ENCODE measurements around the gene GSTP1.
"Not testable (repeated sequence)": the region's sequence is repeated elsewhere in the genome, so short reads cannot be mapped to it uniquely, and the experiment has no call there.

GSTP1 gene

DNA sequence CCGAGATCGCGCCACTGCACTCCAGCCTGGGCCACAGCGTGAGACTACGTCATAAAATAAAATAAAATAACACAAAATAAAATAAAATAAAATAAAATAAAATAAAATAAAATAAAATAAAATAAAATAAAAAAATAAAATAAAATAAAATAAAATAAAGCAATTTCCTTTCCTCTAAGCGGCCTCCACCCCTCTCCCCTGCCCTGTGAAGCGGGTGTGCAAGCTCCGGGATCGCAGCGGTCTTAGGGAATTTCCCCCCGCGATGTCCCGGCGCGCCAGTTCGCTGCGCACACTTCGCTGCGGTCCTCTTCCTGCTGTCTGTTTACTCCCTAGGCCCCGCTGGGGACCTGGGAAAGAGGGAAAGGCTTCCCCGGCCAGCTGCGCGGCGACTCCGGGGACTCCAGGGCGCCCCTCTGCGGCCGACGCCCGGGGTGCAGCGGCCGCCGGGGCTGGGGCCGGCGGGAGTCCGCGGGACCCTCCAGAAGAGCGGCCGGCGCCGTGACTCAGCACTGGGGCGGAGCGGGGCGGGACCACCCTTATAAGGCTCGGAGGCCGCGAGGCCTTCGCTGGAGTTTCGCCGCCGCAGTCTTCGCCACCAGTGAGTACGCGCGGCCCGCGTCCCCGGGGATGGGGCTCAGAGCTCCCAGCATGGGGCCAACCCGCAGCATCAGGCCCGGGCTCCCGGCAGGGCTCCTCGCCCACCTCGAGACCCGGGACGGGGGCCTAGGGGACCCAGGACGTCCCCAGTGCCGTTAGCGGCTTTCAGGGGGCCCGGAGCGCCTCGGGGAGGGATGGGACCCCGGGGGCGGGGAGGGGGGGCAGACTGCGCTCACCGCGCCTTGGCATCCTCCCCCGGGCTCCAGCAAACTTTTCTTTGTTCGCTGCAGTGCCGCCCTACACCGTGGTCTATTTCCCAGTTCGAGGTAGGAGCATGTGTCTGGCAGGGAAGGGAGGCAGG is at the start of gene GSTP1:
TSS of gene GSTP1 (plus strand) at position 566 of the 958 bp plus-strand sequence. CDS start at position 598, 32 bp downstream.
- no peak for DNase-seq (ENCODE audit: low read depth, low spot score)

DNA sequence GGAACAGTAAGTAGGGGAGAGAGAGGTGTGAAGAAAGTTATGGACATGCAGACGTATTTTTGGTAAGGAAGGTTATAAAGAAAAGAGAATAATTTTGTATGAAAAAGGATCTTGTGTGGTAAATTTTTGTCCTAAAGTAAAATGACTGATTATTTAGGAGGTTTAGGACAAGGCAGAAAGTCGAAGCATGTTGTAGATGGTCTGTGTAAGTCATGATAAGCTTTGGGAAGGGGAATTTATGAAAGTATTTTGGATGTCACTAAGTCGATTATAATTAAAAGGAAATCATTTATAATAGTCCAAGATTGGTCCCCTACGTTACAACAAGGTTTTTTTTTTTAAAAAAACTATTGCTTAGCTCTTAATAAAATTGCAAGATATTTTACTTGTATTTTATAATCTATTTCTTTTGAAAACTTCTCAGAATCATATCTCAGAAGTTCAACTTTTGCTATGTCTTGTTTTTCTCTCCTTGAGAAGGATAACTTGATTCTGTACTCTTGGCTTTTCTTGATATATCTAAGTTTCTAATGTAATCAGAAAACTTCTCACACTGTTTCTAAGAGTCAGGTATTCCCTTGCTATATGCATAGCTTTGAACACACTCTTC is 49.4 kb upstream of the GSTP1 start:
- no peak for DNase-seq (ENCODE audit: low read depth, low spot score)

DNA sequence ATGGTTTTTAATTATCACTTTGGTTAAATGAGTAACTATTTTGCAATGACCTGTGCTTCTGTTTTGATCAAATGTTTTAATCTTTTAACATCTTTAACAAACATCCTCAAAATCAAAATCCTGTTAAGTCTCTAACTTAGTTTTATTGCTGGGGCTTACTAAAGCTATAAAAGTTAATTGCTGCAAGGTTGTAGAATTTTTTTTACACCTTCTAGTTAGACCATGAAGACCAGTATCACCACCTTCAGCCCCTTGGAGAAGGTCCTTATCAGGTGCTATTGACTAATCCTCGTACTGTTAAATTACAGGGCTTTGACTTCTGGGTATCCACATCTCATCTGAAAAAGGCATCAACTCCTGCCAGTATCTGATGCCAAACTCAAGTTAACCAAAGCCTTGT is 48.1 kb upstream of the GSTP1 start:
- no peak for DNase-seq (ENCODE audit: low read depth, low spot score)

DNA sequence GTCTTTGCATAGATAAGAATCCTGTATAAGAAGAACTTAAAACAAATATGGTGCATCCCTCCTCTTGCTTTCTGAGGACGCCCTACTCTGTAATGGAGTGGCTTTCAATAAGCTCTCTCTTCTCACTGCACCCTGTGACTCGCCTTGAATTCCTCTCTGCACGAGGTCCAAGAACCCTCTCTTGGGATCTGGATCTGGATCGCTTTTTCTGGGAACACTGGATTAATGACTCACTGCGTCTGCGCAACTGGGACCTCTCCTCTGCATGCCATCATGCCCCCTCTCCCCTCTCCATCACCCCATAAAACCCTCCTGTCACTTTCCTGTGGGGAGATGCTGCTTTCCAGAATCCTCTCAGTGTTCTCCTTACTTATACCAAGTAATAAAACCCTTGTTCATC is 45.3 kb upstream of the GSTP1 start:
- no peak for DNase-seq (ENCODE audit: low read depth, low spot score)

GRCh38 chr11:67538823-67539505 is 44.6 kb upstream of the GSTP1 start:
- no peak for DNase-seq (ENCODE audit: low read depth, low spot score)

- DNase-seq (ENCODE audit: low read depth, low spot score): no peak
These were observed 44.1 kb upstream of the GSTP1 start for GRCh38 chr11:67539550-67539949.

DNA sequence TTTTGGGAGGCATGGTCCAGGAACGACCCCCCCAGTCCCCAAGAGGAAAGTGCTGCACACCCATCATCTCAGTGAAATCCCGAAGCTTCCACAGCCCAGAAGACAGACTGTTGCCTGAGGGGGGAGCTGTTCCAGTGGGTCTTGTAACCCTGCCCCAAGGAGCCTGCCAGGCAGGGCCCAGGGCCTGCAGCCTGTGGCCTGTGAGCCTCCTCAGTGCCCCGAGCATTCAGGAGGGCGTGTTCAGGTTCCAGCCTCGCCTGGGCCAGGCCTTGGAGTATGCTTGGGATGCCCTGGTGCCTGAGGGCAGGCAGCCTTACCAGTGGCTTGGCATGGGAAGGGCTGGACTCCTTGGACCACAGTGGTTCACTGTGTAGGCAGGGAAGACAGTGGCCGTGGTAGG is 42.4 kb upstream of the GSTP1 start:
- no peak for DNase-seq (ENCODE audit: low read depth, low spot score)

DNA sequence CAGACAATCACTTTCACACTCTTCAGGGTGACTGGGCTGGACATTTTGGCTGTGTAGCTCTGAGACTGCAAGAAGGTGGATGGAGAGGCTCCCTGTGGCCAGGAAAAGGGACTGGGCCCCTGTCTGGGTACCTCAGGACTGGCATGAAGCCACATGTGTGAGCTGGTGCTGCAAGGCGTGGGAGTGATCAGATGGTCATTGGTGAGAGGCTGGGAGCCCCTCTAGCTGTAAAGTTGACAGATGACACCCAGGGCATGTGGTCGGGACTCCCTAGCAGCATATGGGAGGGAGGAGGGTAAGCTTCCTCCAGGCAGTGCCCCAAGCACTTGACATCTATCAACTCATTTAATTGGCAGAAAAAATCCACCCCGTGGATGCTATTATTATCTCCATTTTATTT is 41.4 kb upstream of the GSTP1 start:
- no peak for DNase-seq (ENCODE audit: low read depth, low spot score)

GRCh38 chr11:67542971-67543370 is 40.6 kb upstream of the GSTP1 start:
- no peak for DNase-seq (ENCODE audit: low read depth, low spot score)

DNA sequence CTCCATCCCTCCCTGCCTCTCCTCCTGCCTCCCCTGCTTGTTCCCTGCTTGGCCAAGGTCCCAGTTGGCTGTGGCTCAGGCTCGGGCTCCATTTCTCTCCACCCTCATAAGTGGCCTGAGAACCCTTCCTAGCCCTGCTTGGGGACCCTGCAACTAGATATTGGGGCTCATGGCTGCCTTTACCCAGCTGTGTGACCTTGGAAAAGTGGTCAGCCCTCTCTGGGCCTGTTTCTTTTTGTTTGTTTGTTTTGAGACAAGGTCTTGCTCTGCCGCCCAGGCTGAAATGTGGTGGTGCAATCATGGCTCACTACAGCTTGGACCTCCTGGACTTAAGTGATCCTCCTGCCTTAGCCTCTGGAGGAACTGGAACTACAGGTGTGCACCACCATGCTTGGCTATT is 40.0 kb upstream of the GSTP1 start:
- DNase-seq (ENCODE audit: low read depth, low spot score): no peak

DNA sequence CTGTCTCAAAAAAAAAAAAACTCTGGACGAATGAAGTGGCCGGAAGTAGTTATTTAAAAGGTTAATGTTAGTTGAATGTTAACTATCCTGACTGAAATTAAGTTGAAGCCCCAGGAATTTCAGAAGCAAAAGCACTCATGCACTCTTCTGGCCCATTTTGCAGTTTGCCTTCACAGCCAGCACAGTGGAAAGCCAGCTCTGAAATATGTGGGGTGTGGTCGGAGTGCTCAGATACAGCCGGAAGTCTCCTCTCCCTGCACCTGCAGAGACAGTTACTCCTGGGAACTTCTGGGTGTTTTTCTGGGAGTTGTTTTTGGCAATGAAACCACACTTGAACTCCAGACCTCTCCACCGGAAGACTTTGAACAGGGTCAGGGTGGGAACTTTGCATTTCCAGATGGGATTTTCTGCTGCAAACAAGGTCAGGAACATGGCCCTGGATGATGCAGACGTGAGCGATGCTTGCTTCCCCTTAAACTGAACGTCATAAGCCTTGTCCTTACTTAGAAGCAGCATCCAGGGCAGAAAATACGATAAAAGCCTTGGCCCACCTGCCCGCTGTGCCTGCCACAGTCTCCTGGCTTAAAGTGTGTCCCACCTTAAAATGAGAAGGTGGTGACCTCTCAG is 38.9 kb upstream of the GSTP1 start:
- no peak for DNase-seq (ENCODE audit: low read depth, low spot score)

DNA sequence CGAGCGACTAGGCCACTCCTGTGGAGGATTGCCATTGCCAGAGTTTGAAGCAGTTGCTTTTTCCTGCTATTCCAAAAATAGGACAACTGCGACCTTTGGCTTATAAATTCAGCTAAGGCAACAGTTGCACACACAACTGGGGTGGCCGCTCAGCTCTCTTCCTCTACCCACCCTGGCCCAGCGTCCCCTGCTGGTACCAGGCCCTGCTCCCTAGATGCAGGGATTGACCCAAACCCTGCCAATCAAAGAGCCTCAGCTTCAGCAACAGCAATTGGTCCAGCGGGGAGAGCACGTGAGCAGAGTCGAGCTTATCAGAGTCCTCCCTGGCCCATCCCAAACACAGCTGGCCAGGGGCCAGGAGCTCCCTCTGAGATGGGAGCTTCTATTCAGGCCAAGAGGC is 38.3 kb upstream of the GSTP1 start:
- no peak for DNase-seq (ENCODE audit: low read depth, low spot score)

- not testable (repeated sequence) for DNase-seq (ENCODE audit: low read depth, low spot score)
These were observed 35.5 kb upstream of the GSTP1 start for GRCh38 chr11:67548112-67548511.

DNA sequence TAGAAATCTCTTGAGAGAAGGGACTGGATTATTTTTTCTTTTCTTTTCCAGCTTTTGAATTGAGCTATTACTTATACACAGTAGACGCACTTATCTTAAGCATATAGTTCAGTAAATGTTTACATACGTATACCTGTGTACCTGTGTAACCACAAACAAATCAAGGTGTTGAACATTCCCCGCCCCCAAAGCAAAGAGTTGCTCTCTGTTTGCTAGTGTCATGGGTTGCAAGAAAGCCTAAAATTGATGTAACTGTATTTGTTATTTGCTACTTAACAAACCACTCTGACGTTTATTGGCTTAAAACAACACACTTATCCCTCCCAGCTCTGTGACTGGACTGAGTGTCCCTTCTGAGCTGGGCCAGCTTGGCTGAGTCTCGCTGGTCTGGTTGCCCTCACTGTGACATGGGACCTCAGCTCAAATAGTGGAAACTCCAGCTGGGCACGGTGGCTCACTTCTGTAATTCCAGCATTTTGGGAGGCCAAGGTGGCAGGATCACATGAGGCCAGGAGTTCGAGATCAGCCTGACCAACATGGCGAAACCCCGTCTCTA is 35.0 kb upstream of the GSTP1 start:
- DNase-seq (ENCODE audit: low read depth, low spot score): no peak

GRCh38 chr11:67551127-67551526 is 32.5 kb upstream of the GSTP1 start:
- no peak for DNase-seq (ENCODE audit: low read depth, low spot score)

DNA sequence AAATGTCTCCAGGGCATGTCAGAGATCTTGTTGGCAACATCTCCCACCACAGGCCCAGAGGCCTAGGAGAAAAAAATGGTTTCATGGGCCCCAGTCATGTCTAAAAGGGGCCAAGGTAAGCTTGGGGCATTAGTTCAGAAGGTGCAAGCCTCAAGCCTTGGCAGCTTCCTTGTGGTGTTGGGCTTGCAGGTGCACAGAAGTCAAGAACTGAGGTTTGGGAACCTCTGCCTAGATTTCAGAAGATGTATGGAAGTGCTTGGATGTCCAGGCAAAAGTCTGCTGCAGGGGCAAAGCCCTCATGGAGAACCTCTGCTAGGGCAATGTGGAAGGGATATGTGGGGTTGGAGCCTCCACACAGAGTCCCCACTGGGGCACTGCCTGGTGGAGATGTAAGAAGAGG is 31.9 kb upstream of the GSTP1 start:
- DNase-seq (ENCODE audit: low read depth, low spot score): not testable (repeated sequence)

GRCh38 chr11:67556244-67556643 is 27.4 kb upstream of the GSTP1 start:
- DNase-seq (ENCODE audit: low read depth, low spot score): no peak

DNA sequence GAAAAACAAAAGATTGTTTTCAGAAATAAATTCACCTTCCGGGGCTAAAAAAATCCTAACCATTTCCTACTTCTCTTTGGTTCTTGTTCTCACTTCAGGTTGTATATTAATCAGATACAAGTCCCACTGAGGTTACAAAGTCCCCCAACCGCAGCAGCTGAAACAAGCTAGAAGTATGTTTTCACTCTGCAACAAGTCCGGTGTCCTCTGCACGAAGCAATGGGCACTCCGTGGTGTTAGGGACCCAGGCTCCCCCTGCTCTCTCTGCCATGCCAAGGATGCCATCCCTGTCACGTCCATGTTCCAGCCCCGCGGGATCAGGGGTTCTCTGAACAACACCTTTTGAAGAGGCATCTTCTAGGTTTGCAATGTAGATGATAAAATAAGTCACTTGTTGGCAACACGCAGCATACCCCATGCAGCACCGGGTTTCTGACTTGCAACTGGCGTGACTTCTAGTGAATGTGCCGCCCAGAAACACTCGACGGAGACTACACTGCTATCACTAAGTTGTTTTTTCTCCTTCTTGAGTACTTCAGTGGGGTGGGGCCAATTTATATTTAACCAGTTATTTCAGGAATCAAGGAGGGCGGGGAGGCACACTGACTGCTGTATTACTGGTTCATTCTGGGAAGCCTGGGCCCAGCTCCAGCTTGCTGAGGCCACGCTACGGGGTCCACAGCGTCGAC is 25.4 kb upstream of the GSTP1 start:
- no peak for DNase-seq (ENCODE audit: low read depth, low spot score)

- DNase-seq (ENCODE audit: low read depth, low spot score): no peak
These were observed 21.5 kb upstream of the GSTP1 start for GRCh38 chr11:67561971-67562619.

DNA sequence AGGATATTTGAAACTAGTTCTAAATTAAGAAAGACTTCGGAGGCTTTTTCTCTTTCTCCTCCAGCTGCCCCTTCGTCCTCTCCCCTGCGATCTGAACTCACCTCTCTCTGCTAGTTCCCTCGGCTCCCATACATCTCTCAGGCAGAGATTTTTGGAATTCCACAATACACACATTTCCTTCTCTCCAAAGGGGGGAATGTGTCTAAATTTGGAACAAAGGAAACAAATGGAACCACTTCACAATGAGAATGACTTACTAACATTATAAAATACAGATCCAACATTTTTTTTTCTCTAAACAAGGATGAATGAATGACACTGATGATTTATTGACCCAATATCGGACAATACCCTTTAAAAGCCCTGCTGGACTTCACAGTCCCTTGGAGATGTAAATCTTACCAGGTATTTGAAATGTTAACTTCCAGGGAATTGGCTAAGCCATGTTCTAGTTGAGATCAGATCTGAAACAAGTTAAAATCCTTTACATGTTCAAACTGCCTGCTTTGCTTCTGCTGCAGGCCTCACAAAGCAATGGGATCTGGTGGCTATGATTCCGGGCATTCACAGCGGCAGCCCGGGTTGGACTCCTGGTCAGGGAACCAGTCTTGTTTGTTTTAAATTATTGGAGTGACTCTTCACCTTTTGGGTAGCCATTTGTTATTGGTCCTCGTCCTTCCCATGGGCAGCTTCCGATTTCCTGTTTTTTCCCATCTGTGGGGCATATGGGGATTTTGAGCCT is 20.5 kb upstream of the GSTP1 start:
- DNase-seq (ENCODE audit: low read depth, low spot score): no peak

Measured in brain pericyte (primary cell).